ENCODE measurements around the gene KRT82.
"Not testable (repeated sequence)": the region's sequence is repeated elsewhere in the genome, so short reads cannot be mapped to it uniquely, and the experiment has no call there.

The KRT82 gene

GRCh38 chr12:52405922-52406385, at the start of gene KRT82:
TSS of gene KRT82 (minus strand) at chr12:52406335. CDS start at chr12:52406277, 58 bp downstream.
- no peak for DNase-seq (ENCODE audit: low read depth)

- no peak for DNase-seq (ENCODE audit: low read depth)
Measured at GRCh38 chr12:52455821-52456220, 49.7 kb upstream of the KRT82 start.

GRCh38 chr12:52454411-52455201, 48.5 kb upstream of the KRT82 start:
- no peak for DNase-seq (ENCODE audit: low read depth)

- DNase-seq (ENCODE audit: low read depth), result no peak
Measured at GRCh38 chr12:52452101-52452500, 46.0 kb upstream of the KRT82 start, which contains the start of gene KRT6B. TSS of gene KRT6B (minus strand) at chr12:52452146. CDS start at chr12:52452078, 68 bp downstream.

GRCh38 chr12:52448228-52448627, 42.1 kb upstream of the KRT82 start:
- no peak for DNase-seq (ENCODE audit: low read depth)

- not testable (repeated sequence) for DNase-seq (ENCODE audit: low read depth)
Measured at GRCh38 chr12:52447196-52447595, 41.1 kb upstream of the KRT82 start.

- DNase-seq (ENCODE audit: low read depth), result no peak
Measured at GRCh38 chr12:52446367-52447045, 40.4 kb upstream of the KRT82 start.

GRCh38 chr12:52445876-52446275, 39.7 kb upstream of the KRT82 start:
- no peak for DNase-seq (ENCODE audit: low read depth)

- DNase-seq (ENCODE audit: low read depth), result no peak
Measured at GRCh38 chr12:52444647-52445595, 38.8 kb upstream of the KRT82 start.

- DNase-seq (ENCODE audit: low read depth), result no peak
Measured at GRCh38 chr12:52443966-52444365, 37.8 kb upstream of the KRT82 start.

GRCh38 chr12:52442600-52443061, 36.5 kb upstream of the KRT82 start:
- no peak for DNase-seq (ENCODE audit: low read depth)

- DNase-seq (ENCODE audit: low read depth), result no peak
Measured at GRCh38 chr12:52441320-52441911, 35.3 kb upstream of the KRT82 start.

GRCh38 chr12:52440821-52441319, 34.7 kb upstream of the KRT82 start:
- no peak for DNase-seq (ENCODE audit: low read depth)

- no peak for DNase-seq (ENCODE audit: low read depth)
Measured at GRCh38 chr12:52439845-52440244, 33.7 kb upstream of the KRT82 start.

- no peak for DNase-seq (ENCODE audit: low read depth)
Measured at GRCh38 chr12:52439420-52439819, 33.3 kb upstream of the KRT82 start.

GRCh38 chr12:52438305-52439301, 32.5 kb upstream of the KRT82 start:
- no peak for DNase-seq (ENCODE audit: low read depth)

GRCh38 chr12:52437508-52437907, 31.4 kb upstream of the KRT82 start:
- no peak for DNase-seq (ENCODE audit: low read depth)

GRCh38 chr12:52436828-52437474, 30.8 kb upstream of the KRT82 start:
- DNase-seq (ENCODE audit: low read depth), result no peak

- no peak for DNase-seq (ENCODE audit: low read depth)
Measured at GRCh38 chr12:52436000-52436827, 30.1 kb upstream of the KRT82 start.

All from stimulated activated CD4-positive, alpha-beta T cell treated with anti-CD3 and anti-CD28 coated beads, Interleukin-2, amount 100 ng/mL, for 4 hours (primary cell).